IgD-negative memory B cell (primary cell): ENCODE results near the gene LGALS4. TPM values are rescaled to one million over a fixed set of nuclear protein-coding genes. Genes with fewer than 3 reads are reported as not detected.
"Not testable (repeated sequence)": the region's sequence is repeated elsewhere in the genome, so short reads cannot be mapped to it uniquely, and the experiment has no call there.

Experiments
- H3K27ac Mint-ChIP-seq, 3 donors: one replicate each; pipeline ENCODE4 v1.8.0; 2020 to 2022; ENCODE audit warnings: mild to moderate bottlenecking in 3 of 3, mixed read lengths in 3 of 3, moderate library complexity in 1 of 3
- H3K27me3 Mint-ChIP-seq: one replicate; pipeline ENCODE4 v1.8.0; 2021; ENCODE audit warnings: mixed read lengths
- H3K36me3 Mint-ChIP-seq: one replicate; pipeline ENCODE4 v1.8.0; 2020; ENCODE audit warnings: mild to moderate bottlenecking, mixed read lengths
- H3K4me1 Mint-ChIP-seq, 3 donors: one replicate each; pipeline ENCODE4 v1.8.0; 2020 to 2022; ENCODE audit warnings: mixed read lengths in 3 of 3, mild to moderate bottlenecking in 1 of 3
- H3K4me3 Mint-ChIP-seq, 4 donors: one replicate each; pipeline ENCODE4 v1.8.0; 2020 to 2022; ENCODE audit warnings: mild to moderate bottlenecking in 4 of 4, mixed read lengths in 4 of 4, moderate library complexity in 3 of 4
- H3K9me3 Mint-ChIP-seq, 3 donors: one replicate each; pipeline ENCODE4 v1.8.0; 2020 to 2021; ENCODE audit warnings: mixed read lengths in 3 of 3, mild to moderate bottlenecking in 1 of 3
- polyA plus RNA-seq: library from polyadenylated mRNA; unstranded; fragments of 300-500 nt; fragmentation: Illumina TruSeq; gene quantifications from one replicate; pipeline ENCODE4 v1.2.3, GENCODE V29; 2021

Gene LGALS4
- polyA plus RNA-seq, 1 donor from 2014 or later = not detected

DNA sequence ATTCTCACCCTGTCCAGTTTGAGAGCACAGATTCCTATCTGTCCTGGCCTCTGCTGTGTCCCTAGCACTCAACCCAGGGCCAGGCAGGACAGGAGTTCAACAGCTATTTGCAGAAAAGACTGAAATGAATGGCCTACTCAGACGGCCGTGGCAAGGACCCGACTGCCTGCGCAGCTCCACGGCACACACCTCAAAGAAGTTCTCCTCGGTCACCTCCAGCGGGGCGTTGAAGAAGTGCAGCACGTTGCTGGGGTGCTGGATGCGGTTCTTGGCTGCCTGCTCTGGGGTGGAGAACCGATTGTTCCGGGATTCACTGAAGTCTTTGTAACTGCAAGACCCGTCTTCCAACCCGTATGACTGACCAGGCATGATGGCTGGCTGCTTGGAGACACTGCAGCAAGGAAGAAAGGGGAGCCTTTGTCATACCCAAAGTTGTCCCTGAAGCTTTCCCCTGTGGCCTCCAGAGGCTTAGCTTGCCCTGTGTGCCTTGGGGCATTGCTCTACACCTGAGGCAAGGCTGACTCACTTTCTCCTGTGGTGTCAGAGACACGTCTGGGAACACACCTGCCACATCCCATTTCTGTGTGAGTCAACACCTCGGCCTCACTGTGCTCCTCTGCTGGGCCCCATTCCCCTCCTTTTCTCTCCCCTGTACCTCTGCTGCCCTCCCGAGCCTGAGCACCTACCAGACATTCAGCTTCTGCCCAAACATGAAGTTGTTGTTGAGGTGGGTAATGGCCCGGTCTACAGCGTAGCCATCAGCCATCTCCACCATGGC is 25.7 kb upstream of the LGALS4 start:
- no peaks in the 10 kb centered on the region for H3K27me3 Mint-ChIP-seq
- peak overlapping the region; percentile 59 to 81 (median 71) for H3K27ac Mint-ChIP-seq
- peaks cover 6 to 17% (median 12%) of the 10 kb centered on the region in 3 donors for H3K4me1 Mint-ChIP-seq
- peaks cover 7% of the 10 kb centered on the region for H3K36me3 Mint-ChIP-seq
- no peak overlapping the region for H3K4me3 Mint-ChIP-seq
- no peaks in the 10 kb centered on the region for H3K9me3 Mint-ChIP-seq

DNA sequence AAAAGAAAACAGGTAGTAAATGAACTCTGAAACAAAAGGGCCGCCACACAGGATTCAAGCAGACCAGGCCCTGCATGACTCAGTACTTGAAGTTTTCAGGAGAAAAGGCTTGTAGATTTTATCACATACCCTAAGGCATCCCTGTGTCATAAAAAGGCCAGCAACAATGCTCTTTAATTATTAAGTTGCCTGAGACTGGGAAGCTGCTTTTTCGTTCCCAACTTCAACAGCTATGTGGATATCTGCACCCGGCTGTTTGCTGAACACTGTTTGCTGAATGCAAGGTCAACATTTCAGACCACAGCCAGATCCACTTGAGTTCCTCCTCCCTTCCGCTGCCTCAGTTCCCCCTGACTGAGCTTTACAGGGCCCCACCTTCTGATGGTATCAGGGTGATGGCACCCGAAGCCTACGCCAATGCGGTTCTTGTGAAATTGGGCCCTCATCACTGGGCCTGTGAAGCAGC is 24.9 kb upstream of the LGALS4 start:
- Mint-ChIP-seq H3K4me1 (peaks cover 6 to 10% (median 7%) of the 10 kb centered on the region in 3 donors), H3K27ac (peak overlapping the region in 1 of 3 donors; percentile 43), H3K4me3 (peak overlapping the region in 1 of 4 donors; percentile 38), H3K9me3 (no peaks in the 10 kb centered on the region), H3K27me3 (no peaks in the 10 kb centered on the region), H3K36me3 (peaks cover 7% of the 10 kb centered on the region)

DNA sequence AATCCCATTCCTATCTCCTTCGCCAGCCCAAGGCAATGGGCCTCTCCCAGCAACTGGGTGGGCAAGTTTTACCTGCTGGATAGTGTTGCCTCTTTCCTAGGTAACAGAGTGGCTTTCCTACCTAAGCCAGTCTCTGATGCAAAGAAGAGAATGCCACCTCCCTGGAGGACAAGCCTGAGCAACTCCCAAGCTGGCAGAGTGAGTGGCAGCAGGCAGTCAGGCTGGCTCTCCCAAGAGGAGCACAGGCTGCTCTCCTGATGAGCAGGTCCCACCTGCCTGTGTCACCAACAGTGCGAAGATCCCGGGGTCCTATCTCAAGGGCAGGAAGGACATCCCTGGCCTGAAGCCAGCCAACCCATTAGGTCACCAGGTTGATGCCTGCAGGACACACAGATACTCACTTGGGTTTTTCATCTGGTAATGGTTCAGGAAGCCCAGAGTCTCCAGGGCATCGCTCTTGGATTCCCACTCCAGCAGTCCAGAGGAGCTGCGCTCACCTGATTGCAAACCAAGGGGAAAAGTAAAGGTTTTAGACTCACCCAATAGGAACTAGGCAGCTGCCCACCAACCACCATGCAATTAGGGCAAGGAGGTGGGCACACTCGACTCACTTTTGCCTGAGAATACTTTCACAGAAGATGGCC is 24.4 kb upstream of the LGALS4 start:
- Mint-ChIP-seq H3K27ac (peak overlapping the region in 2 of 3 donors; percentile 31 to 43), H3K27me3 (no peaks in the 10 kb centered on the region), H3K9me3 (no peaks in the 10 kb centered on the region), H3K4me1 (peaks cover 1 to 6% (median 3%) of the 10 kb centered on the region in 3 donors), H3K4me3 (peak overlapping the region in 1 of 4 donors; percentile 38), H3K36me3 (peaks cover 3% of the 10 kb centered on the region)

DNA sequence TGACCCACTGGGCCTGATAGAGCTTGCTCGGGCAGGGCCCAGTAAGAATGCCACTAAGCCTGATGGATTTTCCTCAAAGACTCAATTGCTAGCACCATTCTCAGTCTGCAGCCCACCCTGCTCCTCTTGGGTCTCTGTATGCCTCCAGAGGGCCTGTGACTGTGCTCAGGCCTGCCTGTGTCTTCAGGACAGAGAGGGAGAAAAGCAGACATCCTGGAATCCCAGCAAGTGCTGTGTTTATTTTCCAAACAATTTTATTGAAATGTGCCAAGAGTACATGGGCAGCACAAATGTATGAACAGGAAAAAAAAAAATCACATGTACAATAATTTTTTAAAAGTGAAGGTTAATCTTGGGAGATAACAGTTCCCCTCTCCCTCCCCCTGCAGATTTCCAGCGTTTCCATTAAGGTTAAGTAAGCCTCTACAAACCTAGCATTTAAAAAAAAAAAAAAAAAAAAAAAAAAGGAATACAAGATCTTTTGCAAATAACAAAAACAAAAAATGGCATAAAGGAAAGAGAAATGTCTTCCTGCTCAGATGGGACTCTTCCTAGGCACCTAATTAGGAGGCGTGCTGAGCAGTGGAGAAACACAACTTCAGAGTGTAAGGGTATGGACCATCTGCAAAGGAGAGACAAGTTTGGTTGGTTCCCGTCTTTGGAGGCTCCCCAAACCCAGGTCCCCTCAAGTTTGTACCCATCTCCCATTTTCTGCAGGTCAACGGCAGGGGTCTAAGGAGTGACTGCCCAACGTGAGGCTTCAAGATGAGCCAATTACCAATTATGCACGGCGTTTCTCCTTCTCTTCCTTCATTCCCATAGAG is 23.6 kb upstream of the LGALS4 start:
- no peaks in the 10 kb centered on the region for H3K27me3 Mint-ChIP-seq
- no peaks in the 10 kb centered on the region for H3K9me3 Mint-ChIP-seq
- H3K27ac Mint-ChIP-seq = peak overlapping the region in 2 of 3 donors; percentile 31 to 43
- peaks cover 5% of the 10 kb centered on the region for H3K36me3 Mint-ChIP-seq
- peak overlapping the region in 1 of 4 donors; percentile 63 for H3K4me3 Mint-ChIP-seq
- peaks cover 4 to 9% (median 6%) of the 10 kb centered on the region in 3 donors for H3K4me1 Mint-ChIP-seq

DNA sequence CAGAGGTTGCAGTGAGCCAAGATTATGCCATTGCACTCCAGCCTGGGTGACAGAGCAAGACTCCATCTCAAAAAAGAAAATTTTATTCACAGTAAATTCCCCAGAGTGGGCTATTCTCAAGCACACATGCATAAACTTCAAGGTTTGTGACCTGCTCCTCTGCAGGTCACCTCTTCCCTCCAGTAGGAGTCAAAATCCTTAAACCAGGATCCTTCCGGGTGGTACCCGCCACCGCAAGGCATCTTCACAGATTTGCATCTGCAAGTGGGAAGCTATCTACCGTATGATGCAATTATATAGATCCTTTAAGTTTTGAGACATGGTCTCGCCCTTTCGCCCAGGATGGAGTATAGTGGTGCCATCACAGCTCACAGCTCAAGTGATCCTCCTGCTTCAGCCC is 21.8 kb upstream of the LGALS4 start:
- H3K4me3 Mint-ChIP-seq = no peak overlapping the region
- H3K9me3 Mint-ChIP-seq = no peaks in the 10 kb centered on the region
- peak overlapping the region in 1 of 3 donors; percentile 25 for H3K27ac Mint-ChIP-seq
- H3K27me3 Mint-ChIP-seq = no peaks in the 10 kb centered on the region
- H3K4me1 Mint-ChIP-seq = peaks cover 7 to 18% (median 9%) of the 10 kb centered on the region in 3 donors
- peaks cover 11% of the 10 kb centered on the region for H3K36me3 Mint-ChIP-seq

DNA sequence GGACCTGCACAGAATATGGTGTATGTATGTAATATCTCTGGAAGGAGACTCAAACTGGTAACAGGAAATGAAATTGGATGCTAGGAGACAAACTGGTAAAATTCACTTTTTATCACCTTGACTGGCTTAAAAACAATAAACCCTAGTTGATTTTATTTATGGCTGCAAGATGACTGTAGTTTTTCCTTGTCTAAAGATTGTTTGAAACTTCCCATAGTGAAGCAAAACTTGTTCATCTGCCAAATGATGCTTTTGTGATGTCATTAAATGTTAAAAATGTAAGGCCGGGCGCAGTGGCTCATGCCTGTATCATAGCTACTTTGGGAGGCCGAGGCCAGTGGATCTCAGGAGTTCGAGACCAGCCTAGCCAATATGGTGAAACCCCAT is 21.4 kb upstream of the LGALS4 start:
- Mint-ChIP-seq H3K4me1 (peaks cover 7 to 18% (median 9%) of the 10 kb centered on the region in 3 donors), H3K27ac (peak overlapping the region in 2 of 3 donors; percentile 25 to 41), H3K36me3 (peaks cover 11% of the 10 kb centered on the region), H3K4me3 (peak overlapping the region in 1 of 4 donors; percentile 61), H3K9me3 (no peaks in the 10 kb centered on the region), H3K27me3 (no peaks in the 10 kb centered on the region)

DNA sequence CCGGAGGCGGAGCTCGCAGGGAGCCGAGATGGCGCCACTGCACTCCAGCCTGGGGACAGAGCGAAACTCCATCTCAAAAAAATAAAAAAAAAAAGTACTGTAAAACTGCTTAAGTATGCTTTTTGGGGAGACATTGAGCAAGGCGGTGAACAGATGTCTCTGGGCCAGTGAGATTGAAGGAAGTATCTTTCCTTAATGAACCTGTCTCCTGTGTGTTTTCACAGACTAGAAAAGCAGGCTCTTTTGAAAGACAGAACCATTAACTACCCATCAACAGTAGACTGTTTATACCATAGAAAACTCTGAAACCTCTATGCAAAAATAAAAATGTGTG is 20.3 kb upstream of the LGALS4 start:
- Mint-ChIP-seq H3K4me1 (peaks cover 7 to 18% (median 11%) of the 10 kb centered on the region in 3 donors), H3K36me3 (peaks cover 12% of the 10 kb centered on the region), H3K27me3 (no peaks in the 10 kb centered on the region), H3K27ac (peak overlapping the region in 1 of 3 donors; percentile 25), H3K4me3 (peak overlapping the region in 2 of 4 donors; percentile 1 to 29), H3K9me3 (no peaks in the 10 kb centered on the region)

DNA sequence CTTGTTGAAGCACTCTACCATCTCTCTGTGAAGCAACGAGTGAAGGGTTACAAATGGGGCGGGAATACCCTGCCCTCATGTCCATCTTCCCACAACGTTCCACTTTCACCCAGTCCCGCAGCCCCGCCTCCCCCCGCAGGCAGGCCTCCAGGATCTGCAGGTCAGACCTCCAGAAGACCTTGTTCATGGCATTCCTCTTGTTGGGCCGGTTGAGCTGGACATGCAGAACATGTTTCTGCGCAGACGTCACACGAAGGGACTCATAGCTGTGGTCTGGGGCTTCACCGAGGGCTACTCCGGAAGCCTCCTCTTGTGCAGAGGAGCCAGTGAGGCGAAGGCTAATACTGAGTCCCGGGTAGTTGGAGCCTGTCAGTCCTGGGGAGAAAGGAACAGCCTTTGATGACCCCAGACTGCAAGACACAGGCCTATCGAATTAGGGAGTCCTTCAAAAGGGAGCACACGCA is 18.4 kb upstream of the LGALS4 start:
- H3K9me3 Mint-ChIP-seq = no peaks in the 10 kb centered on the region
- peak overlapping the region; percentile 86 to 94 (median 92) for H3K27ac Mint-ChIP-seq
- no peaks in the 10 kb centered on the region for H3K27me3 Mint-ChIP-seq
- peaks cover 11 to 18% (median 11%) of the 10 kb centered on the region in 3 donors for H3K4me1 Mint-ChIP-seq
- H3K4me3 Mint-ChIP-seq = peak overlapping the region; percentile 88 to 98 (median 94)
- H3K36me3 Mint-ChIP-seq = peaks cover 11% of the 10 kb centered on the region

DNA sequence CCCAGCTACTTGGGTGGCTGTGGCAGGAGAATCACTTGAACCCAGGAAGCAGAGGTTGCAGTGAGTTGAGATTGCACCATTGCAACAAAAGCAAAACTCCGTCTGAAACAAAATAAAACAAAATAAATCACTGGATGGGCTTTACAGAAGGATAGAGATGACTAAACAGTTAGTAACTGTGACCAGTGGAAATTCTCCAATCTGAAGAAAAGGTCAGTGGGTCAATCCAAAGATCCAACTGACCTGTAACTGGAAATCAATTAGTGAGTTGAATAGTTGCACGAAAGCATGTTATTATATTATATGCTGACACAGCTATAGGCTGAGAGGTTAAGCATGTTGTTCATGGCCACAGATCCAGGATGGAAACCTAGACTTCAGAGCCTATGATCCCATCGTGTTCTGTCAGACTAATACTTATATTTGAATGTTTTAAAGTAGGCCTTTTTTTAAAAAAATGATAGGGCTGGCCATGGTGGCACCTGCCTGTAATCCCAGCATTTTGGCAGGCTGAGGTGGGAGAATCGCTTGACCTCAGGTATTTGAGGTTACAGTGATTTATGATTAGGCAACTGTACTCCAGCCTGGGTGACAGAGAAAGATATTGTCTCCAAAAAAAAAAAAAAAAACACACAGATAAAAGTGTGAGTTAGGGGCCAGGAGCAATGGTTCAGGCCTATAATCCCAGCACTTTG is 17.4 kb upstream of the LGALS4 start:
- no peaks in the 10 kb centered on the region for H3K9me3 Mint-ChIP-seq
- peaks cover 13% of the 10 kb centered on the region for H3K36me3 Mint-ChIP-seq
- H3K4me1 Mint-ChIP-seq = peaks cover 11 to 18% (median 11%) of the 10 kb centered on the region in 3 donors
- peak overlapping the region; percentile 88 to 98 (median 94) for H3K4me3 Mint-ChIP-seq
- H3K27me3 Mint-ChIP-seq = no peaks in the 10 kb centered on the region
- H3K27ac Mint-ChIP-seq = peak overlapping the region; percentile 23 to 94 (median 86)

DNA sequence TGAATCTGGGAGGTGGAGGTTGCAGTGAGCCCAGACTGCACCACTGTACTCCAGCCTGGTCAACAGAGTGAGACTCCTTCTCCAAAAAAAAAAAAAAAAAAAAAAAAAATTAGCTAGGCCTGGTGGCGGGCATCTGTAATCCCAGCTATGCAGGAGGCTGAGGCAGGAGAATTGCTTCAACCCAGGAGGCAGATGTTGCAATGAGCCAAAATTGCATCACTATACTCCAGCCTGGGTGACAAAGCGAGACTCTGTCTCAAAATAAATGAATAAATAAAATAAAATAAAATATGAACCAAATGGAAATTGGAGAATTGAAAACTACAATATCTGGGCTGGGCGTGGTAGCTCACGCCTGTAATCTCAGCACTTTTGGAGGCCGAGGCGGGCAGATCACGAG is 16.5 kb upstream of the LGALS4 start:
- H3K36me3 Mint-ChIP-seq = peaks cover 13% of the 10 kb centered on the region
- not testable (repeated sequence) for H3K27me3 Mint-ChIP-seq, H3K9me3 Mint-ChIP-seq, H3K27ac Mint-ChIP-seq
- H3K4me3 Mint-ChIP-seq = peak overlapping the region in 1 of 4 donors; percentile 88
- peaks cover 11 to 18% (median 11%) of the 10 kb centered on the region in 3 donors for H3K4me1 Mint-ChIP-seq

DNA sequence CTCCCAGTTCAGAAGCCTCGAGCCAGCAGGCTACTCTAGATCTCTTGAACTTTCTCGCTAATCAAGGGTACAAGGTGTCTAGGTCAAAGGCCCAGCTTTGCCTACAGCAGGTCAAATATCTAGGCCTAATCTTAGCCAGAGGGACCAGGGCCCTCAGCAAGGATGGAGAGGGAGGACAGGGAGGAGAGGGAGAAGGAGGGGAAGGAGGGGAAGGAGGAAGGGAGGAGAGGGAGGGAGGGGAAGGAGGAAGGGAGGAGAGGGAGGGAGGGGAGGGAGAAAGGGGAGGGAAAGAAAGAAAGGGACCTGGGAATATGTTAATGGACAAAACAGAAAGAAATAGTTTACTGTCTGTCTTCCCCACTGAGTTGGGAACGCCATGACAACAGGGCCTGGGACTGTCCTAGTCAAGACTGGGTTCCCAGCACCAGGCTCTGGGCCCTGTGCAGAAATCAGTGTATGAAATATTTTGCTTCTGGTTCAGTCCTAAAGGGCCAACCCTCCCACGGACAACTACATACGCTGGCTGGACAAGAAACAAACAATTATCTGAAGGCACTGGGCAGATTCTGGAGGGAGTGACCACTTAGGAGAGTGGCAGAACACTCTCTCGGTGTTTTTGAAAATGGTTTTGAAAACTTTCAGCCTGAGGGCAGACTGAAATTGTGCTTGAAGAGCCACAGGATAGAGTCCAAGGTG is 14.3 kb upstream of the LGALS4 start:
- H3K4me1 Mint-ChIP-seq = peaks cover 10 to 14% (median 11%) of the 10 kb centered on the region in 3 donors
- H3K4me3 Mint-ChIP-seq = peak overlapping the region in 2 of 4 donors; percentile 5 to 70
- peaks cover 0 to 3% (median 0%) of the 10 kb centered on the region in 3 donors for H3K9me3 Mint-ChIP-seq
- H3K36me3 Mint-ChIP-seq = peaks cover 17% of the 10 kb centered on the region
- no peak overlapping the region for H3K27ac Mint-ChIP-seq
- no peaks in the 10 kb centered on the region for H3K27me3 Mint-ChIP-seq

DNA sequence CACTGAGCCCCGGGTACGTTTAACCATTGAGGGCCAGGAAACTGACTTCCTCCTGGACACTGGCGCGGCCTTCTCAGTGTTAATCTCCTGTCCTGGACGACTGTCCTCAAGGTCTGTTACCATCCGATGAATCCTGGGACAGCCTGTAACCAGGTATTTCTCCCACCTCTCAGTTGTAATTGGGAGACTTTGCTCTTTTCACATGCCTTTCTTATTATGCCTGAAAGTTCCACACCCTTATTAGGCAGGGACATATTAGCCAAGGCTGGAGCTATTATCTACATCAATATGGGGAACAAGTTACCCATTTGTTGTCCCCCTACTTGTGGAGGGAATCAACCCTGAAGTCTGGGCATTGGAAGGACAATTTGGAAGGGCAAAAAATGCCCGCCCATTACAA is 13.2 kb upstream of the LGALS4 start:
- not testable (repeated sequence) for H3K4me1 Mint-ChIP-seq, H3K4me3 Mint-ChIP-seq, H3K9me3 Mint-ChIP-seq, H3K27me3 Mint-ChIP-seq, H3K27ac Mint-ChIP-seq
- peaks cover 14% of the 10 kb centered on the region for H3K36me3 Mint-ChIP-seq

DNA sequence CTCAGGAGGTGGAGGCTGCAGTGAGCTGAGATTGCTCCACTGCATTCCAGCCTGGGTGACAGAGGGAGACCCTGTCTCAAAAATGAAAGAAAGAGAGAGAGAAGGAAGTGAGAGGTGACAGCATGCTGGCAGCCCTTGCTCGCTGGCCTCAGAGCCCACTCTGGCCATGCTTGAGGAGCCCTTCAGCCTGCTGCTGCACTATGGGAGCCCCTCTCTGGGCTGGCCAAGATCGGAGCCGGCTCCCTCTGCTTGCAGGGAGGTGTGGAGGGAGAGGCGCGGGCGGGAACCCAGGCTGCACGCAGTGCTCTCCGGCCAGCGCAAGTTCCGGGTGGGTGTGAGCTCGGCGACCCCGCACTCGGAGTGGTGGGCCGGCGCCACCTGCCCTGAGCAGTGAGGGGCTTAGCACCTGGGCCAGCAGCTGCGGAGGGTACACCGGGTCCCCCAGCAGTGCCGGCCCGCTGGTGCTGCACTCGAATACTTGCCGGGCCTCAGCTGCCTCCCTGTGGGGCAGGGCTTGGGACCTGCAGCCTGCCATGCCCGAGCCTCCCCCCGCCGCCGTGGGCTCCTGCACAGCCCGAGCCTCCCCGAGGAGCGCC is 8.6 kb upstream of the LGALS4 start:
- H3K36me3 Mint-ChIP-seq, H3K4me3 Mint-ChIP-seq, H3K27ac Mint-ChIP-seq, H3K27me3 Mint-ChIP-seq, H3K4me1 Mint-ChIP-seq, H3K9me3 Mint-ChIP-seq: not testable (repeated sequence)
